Mucosa of stomach (tissue), 1 donor: ENCODE results near the gene EPB41L1.

Experiments used
- H3K27me3 ChIP-seq: one replicate; pipeline ENCODE4 v1.7.0; 2013; ENCODE audit warnings: mild to moderate bottlenecking, low read length; ENCODE audit not compliant: control insufficient read depth, insufficient read depth
- H3K36me3 ChIP-seq: one replicate; pipeline ENCODE4 v1.7.0; 2013; ENCODE audit warnings: low read length; ENCODE audit not compliant: control insufficient read depth, insufficient read depth
- H3K4me1 ChIP-seq: one replicate; pipeline ENCODE4 v1.7.0; 2013; ENCODE audit warnings: mild to moderate bottlenecking, low read length; ENCODE audit not compliant: control insufficient read depth, insufficient read depth
- H3K4me3 ChIP-seq: one replicate; pipeline ENCODE4 v1.7.0; 2013; ENCODE audit warnings: low read length
- H3K9ac ChIP-seq: one replicate; pipeline ENCODE4 v1.7.0; 2013; ENCODE audit warnings: mild to moderate bottlenecking, low read length, moderate library complexity
- H3K9me3 ChIP-seq: one replicate; pipeline ENCODE4 v1.7.0; 2013; ENCODE audit warnings: mild to moderate bottlenecking, low read length, moderate library complexity; ENCODE audit not compliant: control insufficient read depth
- donor health status: Pancreatic carcinoma.

EPB41L1 gene

DNA sequence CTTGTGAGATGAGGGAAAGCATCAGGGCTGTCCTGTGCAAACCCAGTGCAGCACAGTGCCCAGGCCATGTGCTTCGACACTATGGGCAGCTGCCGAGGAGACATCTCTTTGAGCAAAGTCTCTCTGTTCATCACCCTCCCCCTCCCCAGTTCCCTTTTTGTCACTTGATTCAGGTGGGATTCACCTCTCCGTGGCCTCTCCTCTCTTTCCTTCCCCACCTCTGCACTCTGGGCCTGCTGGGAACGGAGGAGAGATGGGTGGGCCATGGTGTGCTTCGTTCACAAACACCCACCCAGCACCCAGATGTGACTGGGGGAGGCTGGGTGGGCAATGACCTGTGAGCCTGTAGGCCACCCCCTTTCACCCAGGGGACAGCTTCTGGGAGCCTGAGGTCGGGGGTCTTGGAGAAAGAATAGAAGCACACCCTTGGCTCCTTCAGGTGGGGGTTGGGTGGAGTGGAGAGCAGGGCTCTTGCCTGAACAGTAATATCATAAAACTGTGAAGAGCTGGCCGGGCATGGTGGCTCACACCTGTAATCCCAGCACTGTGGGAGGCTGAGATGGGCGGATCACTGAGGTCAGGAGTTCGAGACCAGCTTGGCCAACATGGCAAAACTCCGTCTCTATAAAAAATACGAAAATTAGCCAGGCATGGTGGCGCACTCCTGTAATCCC, 118.1 kb downstream of the EPB41L1 start:
- Histone ChIP-seq H3K4me1 (no peaks in the 10 kb centered on the region), H3K4me3 (no peak overlapping the region), H3K9me3 (no peaks in the 10 kb centered on the region), H3K27me3 (peaks cover 8% of the 10 kb centered on the region), H3K9ac (no peak overlapping the region), H3K36me3 (no peaks in the 10 kb centered on the region)

GRCh38 chr20:36273414-36274180, 119.1 kb downstream of the EPB41L1 start:
- Histone ChIP-seq H3K36me3 (no peaks in the 10 kb centered on the region), H3K27me3 (peaks cover 8% of the 10 kb centered on the region)

DNA sequence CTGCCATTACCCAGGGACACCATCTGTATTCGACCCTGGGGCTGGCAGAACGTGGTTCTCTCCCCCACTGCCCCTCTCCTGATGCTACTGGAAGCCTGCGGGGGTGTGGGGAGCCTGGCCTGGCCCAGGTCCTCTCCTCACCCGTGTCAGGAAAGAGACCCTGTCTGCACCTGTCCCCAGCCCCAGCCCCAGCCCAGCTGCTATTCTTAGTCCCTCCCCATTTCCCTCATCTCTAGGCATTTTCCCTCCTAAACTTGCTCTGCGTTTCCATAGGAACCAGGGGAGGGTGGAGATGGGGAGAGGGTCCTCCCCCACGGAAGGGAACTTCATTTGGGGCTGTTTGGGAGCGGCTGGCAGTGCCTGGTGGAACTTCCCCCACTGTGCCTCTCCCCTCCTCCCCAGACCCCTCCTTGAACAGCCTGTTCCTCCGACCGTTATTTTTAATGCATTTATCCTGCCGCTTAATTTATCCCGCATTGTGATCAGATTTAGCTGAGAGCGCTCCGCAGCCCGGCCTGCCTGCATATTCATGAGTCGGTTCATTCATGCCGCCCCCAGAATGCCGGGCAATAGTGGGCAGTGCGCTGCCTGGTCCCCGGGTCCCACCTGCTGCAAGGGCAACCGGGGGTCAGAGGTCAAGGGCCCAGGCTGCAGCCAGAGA, 119.8 kb downstream of the EPB41L1 start:
- no peaks in the 10 kb centered on the region for H3K9me3 ChIP-seq
- H3K36me3 ChIP-seq = no peaks in the 10 kb centered on the region
- H3K27me3 ChIP-seq = peaks cover 9% of the 10 kb centered on the region
- no peaks in the 10 kb centered on the region for H3K4me1 ChIP-seq
- no peak overlapping the region for H3K9ac ChIP-seq
- H3K4me3 ChIP-seq = no peak overlapping the region

More at GRCh38 chr20:36273414-36274180, 119.1 kb downstream of the EPB41L1 start:
- no peaks in the 10 kb centered on the region for H3K4me1 ChIP-seq
- H3K4me3 ChIP-seq = no peak overlapping the region
- no peaks in the 10 kb centered on the region for H3K9me3 ChIP-seq
- H3K9ac ChIP-seq = no peak overlapping the region

- Histone ChIP-seq H3K27me3 (peaks cover 12% of the 10 kb centered on the region), H3K9ac (no peak overlapping the region)
These were observed 120.5 kb downstream of the EPB41L1 start for GRCh38 chr20:36275011-36275410.

DNA sequence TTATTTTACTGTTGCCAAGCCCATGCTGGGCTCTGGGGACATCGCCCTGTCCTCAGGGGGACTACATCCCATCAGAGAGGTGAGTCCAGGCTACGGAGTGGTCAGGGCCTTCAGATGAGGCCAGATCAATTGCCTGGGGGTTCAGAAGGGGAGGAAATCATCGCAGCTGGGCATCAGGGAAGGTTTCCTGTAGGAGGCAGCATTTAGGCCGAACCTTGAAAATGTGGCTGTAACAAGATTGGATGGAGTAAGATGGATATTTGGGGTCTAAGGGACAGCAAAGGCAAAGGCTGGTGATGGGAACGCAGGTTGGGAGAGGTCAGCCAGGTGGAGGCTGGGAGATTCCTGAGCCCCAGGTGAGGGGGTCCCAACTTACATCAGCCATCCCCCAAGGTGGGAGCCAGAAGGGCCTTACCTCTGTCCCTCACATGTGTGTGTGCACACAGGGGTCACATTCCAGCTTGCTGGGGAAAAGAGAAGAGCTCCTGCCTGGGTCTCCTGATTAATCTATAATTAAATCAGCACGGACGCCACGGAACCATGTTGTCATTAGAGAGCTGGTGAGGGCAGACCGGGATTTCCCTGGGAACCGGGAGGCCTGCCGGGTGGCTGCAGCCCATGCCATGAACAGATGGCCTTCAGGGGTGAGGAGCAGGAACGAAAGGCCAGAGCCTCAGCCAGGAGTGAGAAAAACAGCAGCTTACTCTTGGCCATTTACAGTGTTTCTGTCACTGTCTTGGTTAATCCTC, 121.1 kb downstream of the EPB41L1 start:
- no peak overlapping the region for H3K4me3 ChIP-seq
- no peaks in the 10 kb centered on the region for H3K4me1 ChIP-seq
- no peaks in the 10 kb centered on the region for H3K36me3 ChIP-seq
- no peak overlapping the region for H3K9ac ChIP-seq
- no peaks in the 10 kb centered on the region for H3K9me3 ChIP-seq
- peaks cover 12% of the 10 kb centered on the region for H3K27me3 ChIP-seq

More at GRCh38 chr20:36275011-36275410, 120.5 kb downstream of the EPB41L1 start:
- Histone ChIP-seq H3K9me3 (no peaks in the 10 kb centered on the region), H3K4me3 (no peak overlapping the region), H3K4me1 (no peaks in the 10 kb centered on the region), H3K36me3 (no peaks in the 10 kb centered on the region)

- peaks cover 12% of the 10 kb centered on the region for H3K27me3 ChIP-seq
- no peaks in the 10 kb centered on the region for H3K9me3 ChIP-seq
- no peak overlapping the region for H3K4me3 ChIP-seq
- H3K4me1 ChIP-seq = no peaks in the 10 kb centered on the region
- H3K36me3 ChIP-seq = no peaks in the 10 kb centered on the region
- H3K9ac ChIP-seq = no peak overlapping the region
These were observed 123.0 kb downstream of the EPB41L1 start for GRCh38 chr20:36277546-36277945.

- H3K9ac ChIP-seq = no peak overlapping the region
- H3K4me3 ChIP-seq = no peak overlapping the region
- no peaks in the 10 kb centered on the region for H3K36me3 ChIP-seq
- no peaks in the 10 kb centered on the region for H3K9me3 ChIP-seq
- H3K27me3 ChIP-seq = peaks cover 4% of the 10 kb centered on the region
- H3K4me1 ChIP-seq = no peaks in the 10 kb centered on the region
These were observed 124.8 kb downstream of the EPB41L1 start for GRCh38 chr20:36279362-36279761.

- no peak overlapping the region for H3K9ac ChIP-seq
- H3K4me3 ChIP-seq = no peak overlapping the region
- no peaks in the 10 kb centered on the region for H3K9me3 ChIP-seq
- no peaks in the 10 kb centered on the region for H3K4me1 ChIP-seq
- H3K27me3 ChIP-seq = peaks cover 4% of the 10 kb centered on the region
- no peaks in the 10 kb centered on the region for H3K36me3 ChIP-seq
These were observed 125.2 kb downstream of the EPB41L1 start for GRCh38 chr20:36279776-36280175.

- H3K9ac ChIP-seq = no peak overlapping the region
- no peak overlapping the region for H3K4me3 ChIP-seq
- no peaks in the 10 kb centered on the region for H3K36me3 ChIP-seq
- no peaks in the 10 kb centered on the region for H3K4me1 ChIP-seq
- no peaks in the 10 kb centered on the region for H3K9me3 ChIP-seq
- peaks cover 4% of the 10 kb centered on the region for H3K27me3 ChIP-seq
These were observed 127.3 kb downstream of the EPB41L1 start for GRCh38 chr20:36281785-36282380.
